RWPE1 (cell line): Measurements from ENCODE around the gene MICU1.

ENCODE experiments used
- CTCF ChIA-PET: fragments of 350-600 bp; sonication (Branson Sonifier 250); formaldehyde crosslinking; extraction: SDS; loops from one replicate; lab custom pipeline; 2021; lab: Yijun Ruan, JAX
- POLR2A ChIA-PET: fragments of 400-600 bp; formaldehyde crosslinking; extraction: SDS; loops from one replicate; lab custom pipeline; 2020; ENCODE audit warnings: antibody characterized with exemption; ENCODE audit not compliant: low non-redundant PET; lab: Yijun Ruan, JAX
- DNase-seq: peaks from one replicate; pipeline ENCODE4 v3.0.0; 2012; ENCODE audit warnings: low spot score
- H3K27ac ChIP-seq: fragments of 450-650 bp; 2 replicates; pipeline ENCODE4 v1.5.1; 2017
- TF ChIP-seq, protein P1 (sequence below): fragments of 450-650 bp; conservative IDR thresholded peaks from 2 replicates; pipeline ENCODE4 v1.5.1; 2017; ENCODE audit warnings: low read depth, mild to moderate bottlenecking

MICU1 gene

DNA sequence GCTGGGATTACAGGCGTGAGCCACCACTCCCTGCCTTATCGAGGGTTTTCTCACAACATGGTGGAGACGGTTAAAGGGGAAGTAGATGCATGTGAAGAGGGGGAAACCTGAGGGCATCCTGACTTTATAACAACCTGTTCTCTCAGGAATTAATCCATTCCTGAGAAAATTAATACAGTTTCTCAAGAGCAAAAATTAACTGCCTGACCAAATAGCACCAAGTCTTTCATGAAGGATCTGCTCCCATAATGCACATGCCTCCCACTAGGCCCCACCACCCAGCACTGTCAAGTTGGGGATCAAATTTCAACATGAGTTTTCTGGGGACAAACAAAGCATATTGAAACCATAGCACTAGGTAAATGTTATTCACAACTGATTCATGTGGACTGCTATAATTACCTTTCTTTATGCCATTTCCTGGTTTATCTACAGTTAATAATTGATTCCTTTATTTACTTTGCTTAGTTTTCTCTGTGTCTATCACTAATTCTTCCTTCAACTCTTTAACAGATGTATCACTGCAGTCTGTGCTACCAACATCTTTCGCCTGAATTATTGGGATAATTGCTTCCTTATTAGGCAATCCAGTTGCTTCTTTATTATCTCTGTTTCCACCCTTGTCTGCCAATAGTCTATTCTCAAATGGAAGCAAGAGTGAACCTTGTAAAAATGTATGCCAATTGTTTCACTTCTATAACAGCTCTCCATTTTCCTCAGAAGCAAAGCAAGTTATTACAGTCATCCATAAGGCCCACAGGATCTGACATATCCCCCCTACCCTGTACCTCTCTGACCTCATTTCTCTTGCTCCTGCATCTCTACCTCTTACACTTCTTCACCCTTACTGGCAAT is 12.9 kb upstream of the MICU1 start:
- no peak overlapping the region for H3K27ac ChIP-seq
- CTCF ChIA-PET: interaction anchor here (0.7 kb wide), 1 partner anchor 88 kb away, joined by 3 read pairs; no protein-coding TSS in a partner anchor
- POLR2A ChIA-PET: interaction anchor here (0.6 kb wide), 1 partner anchor 137 kb away, joined by 6 read pairs; no protein-coding TSS in a partner anchor
- TF ChIP-seq, protein P1, sequence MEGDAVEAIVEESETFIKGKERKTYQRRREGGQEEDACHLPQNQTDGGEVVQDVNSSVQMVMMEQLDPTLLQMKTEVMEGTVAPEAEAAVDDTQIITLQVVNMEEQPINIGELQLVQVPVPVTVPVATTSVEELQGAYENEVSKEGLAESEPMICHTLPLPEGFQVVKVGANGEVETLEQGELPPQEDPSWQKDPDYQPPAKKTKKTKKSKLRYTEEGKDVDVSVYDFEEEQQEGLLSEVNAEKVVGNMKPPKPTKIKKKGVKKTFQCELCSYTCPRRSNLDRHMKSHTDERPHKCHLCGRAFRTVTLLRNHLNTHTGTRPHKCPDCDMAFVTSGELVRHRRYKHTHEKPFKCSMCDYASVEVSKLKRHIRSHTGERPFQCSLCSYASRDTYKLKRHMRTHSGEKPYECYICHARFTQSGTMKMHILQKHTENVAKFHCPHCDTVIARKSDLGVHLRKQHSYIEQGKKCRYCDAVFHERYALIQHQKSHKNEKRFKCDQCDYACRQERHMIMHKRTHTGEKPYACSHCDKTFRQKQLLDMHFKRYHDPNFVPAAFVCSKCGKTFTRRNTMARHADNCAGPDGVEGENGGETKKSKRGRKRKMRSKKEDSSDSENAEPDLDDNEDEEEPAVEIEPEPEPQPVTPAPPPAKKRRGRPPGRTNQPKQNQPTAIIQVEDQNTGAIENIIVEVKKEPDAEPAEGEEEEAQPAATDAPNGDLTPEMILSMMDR: no peak
- DNase-seq: no peak

DNA sequence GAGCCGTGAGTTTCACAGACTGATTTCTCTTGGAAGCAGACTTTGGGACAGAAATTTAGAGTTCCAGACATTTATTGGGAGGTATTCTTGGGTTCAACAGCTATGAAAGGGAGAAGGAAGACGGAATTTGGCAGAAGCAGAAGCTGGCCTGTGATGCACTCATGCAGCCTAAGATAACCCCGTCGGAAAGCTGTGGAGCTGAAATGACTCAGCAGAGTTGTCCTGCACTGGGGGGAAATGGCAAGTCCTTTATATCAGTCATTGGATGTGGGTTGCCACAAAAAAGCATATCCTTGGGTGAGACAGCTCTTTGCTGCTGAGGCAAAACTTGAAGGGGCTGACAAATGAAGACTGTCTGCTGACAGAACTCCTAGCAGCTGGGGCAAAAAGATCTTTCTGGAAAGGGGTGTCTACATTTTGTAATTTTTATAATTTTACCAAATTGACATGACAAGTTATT is 11.5 kb upstream of the MICU1 start:
- TF ChIP-seq, protein P1: no peak
- H3K27ac ChIP-seq: no peak overlapping the region
- ChIA-PET POLR2A (interaction anchor here (0.6 kb wide), 1 partner anchor 12 kb away, joined by 4 read pairs; no protein-coding TSS in a partner anchor), CTCF (interaction anchor here (0.6 kb wide), 1 partner anchor 179 kb away, joined by 3 read pairs; no protein-coding TSS in a partner anchor)
- peak; percentile 17 for DNase-seq

DNA sequence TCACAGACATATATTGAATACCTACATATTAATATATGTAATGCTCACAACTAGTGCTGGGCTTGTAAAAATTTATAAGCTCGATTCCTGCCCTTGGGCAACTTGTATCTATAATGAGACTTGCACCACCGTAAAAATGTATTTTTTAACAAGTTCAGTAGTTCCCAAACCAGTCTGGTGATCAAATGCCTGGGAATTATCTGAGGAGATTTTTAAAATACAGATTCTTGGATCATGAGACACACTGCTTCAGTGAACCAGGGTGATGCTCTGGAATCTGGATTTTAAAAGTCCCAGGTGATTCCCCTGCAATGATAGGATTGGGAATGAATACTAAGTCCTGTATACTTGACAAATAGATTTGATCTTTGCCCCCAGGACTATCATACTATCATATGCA is 4.3 kb upstream of the MICU1 start:
- no peak for DNase-seq
- TF ChIP-seq, protein P1: no peak
- CTCF ChIA-PET: no interaction called here
- POLR2A ChIA-PET: no interaction called here
- no peak overlapping the region for H3K27ac ChIP-seq

DNA sequence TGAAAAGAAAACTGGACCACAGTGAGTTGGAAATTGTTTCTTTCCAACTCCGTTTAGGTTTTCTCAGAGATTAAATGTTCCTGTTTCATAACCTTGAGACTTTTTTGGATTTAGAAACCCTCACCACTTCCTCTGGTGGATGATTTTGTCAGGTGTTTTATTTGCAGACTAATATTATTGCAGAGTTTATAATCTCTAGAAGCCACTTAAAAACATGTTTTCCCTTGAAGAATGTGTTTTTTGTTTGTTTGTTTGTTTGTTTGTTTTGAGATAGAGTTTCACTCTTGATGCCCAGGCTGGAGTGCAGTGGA is 520 bp upstream of the MICU1 start:
- ChIA-PET CTCF (interaction anchor here (0.7 kb wide), 1 partner anchor 1182 kb away, joined by 3 read pairs; no protein-coding TSS in a partner anchor), POLR2A (no interaction called here)
- TF ChIP-seq, protein P1: no peak
- DNase-seq: no peak
- peak overlapping the region; percentile 80 for H3K27ac ChIP-seq

DNA sequence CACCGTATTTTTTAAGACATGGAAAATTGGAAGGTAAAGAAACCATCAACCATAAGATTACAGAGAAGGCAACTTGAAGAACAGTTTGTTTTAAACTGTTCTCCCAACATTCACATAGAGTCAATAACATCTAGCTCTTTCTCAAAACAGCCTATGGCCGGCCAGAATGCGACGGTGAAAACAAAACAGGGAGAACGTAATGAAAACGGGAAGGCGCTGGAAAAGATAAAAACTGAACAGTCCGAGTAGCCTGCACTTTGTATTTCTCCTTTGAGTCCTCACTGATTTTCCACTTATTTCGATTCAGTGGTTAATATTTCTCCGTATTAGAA is 637 bp downstream of the MICU1 start:
- POLR2A ChIA-PET: interaction anchor here (0.5 to 0.7 kb wide), 3 partner anchors 12 to 116 kb away, joined by 3 to 8 read pairs (median 4); partner anchors contain the start of gene MCU
- DNase-seq: no peak

DNA sequence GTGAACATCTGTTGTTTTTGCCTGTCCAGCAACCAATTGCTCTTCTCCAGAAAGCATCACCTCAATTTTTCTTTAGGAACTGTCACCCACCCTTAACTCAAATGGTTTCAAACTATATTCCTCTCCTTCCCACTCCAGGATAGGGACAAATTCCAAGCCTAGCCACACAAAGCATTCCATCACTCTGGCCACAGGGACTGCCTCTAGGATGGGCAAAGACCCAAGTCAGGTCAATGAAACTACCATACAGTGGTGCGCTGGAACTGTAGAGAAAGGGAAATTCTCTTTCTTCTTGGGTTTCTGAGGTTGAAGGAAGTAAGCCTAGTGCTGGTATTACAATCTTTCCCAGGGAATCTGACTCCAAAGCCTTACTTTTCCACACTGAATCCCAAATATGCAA is 3.6 kb downstream of the MICU1 start:
- ChIA-PET POLR2A (no interaction called here), CTCF (no interaction called here)
- TF ChIP-seq, protein P1: no peak
- DNase-seq: no peak
- no peak overlapping the region for H3K27ac ChIP-seq

More for the DNA sequence above, 637 bp downstream of the MICU1 start:
- TF ChIP-seq, protein P1: no peak
- peak overlapping the region; percentile 80 for H3K27ac ChIP-seq
- CTCF ChIA-PET: interaction anchor here (0.6 to 1.0 kb wide), 4 partner anchors 9 to 262 kb away, joined by 3 to 4 read pairs (median 3); no protein-coding TSS in a partner anchor
